ENCODE results near the gene CCDC38. TPM values are rescaled to one million over a fixed set of nuclear protein-coding genes. Genes with fewer than 3 reads are reported as not detected.

The CCDC38 gene
- total RNA-seq, 2 experiments from 2014 or later, result 0.11 TPM; not detected in 1

- Mint-ChIP-seq H3K27me3 (peaks cover 4% of the 10 kb centered on the region), H3K9me3 (no peaks in the 10 kb centered on the region), H3K36me3 (ENCODE audit: low read depth) (peaks cover 42% of the 10 kb centered on the region), H3K4me3 (no peak overlapping the region), H3K27ac (no peak overlapping the region), H3K4me1 (ENCODE audit: low read depth) (peaks cover 11% of the 10 kb centered on the region)
- POLR2A ChIA-PET, result interaction anchor here (1.0 kb wide), 2 partner anchors 83 to 542 kb away, joined by 3 to 11 read pairs; partner anchors contain the start of genes AMDHD1 and CCDC38
- Histone ChIP-seq H3K27ac (ENCODE audit: low read depth in 1 of 2, low read length in 2 of 2) (peak overlapping the region; percentile 49 to 89), H3K4me3 (ENCODE audit: low read length) (peak overlapping the region; percentile 83), H3K4me1 (ENCODE audit: insufficient read depth, low read length) (peaks cover 22% of the 10 kb centered on the region), H3K27me3 (ENCODE audit: control insufficient read depth in 1 of 2, insufficient read depth in 2 of 2, low read length in 2 of 2) (no peaks in the 10 kb centered on the region), H3K9me3 (ENCODE audit: control insufficient read depth in 1 of 2, insufficient read depth in 1 of 2, low read length in 2 of 2) (no peaks in the 10 kb centered on the region), H3K36me3 (ENCODE audit: insufficient read depth, low read length) (peaks cover 33% of the 10 kb centered on the region)
- CTCF ChIA-PET, result interaction anchor here (1.3 kb wide), 1 partner anchor 139 kb away, joined by 3 read pairs; no protein-coding TSS in a partner anchor
- TF ChIP-seq CTCF (IDR thresholded peaks at IDR 0.05), result no peak
- DNase-seq (peak in 1 of 14 experiments; percentile 30), ATAC-seq (ENCODE audit: poor library complexity) (peak; percentile 10)
- intact Hi-C loops (cut with DNase I, micrococcal nuclease), result loop anchor here (2.0 to 10.0 kb wide), 11 partner anchors 83 to 1595 kb away; partner anchors contain the start of genes AMDHD1 (in 1 of the 2), CCDC38 (in 1 of the 2), FGD6 (in 1 of the 2) and LTA4H (in 1 of the 2)
Measured at GRCh38 chr12:95859344-95859816, 83.0 kb downstream of the CCDC38 start.

DNA sequence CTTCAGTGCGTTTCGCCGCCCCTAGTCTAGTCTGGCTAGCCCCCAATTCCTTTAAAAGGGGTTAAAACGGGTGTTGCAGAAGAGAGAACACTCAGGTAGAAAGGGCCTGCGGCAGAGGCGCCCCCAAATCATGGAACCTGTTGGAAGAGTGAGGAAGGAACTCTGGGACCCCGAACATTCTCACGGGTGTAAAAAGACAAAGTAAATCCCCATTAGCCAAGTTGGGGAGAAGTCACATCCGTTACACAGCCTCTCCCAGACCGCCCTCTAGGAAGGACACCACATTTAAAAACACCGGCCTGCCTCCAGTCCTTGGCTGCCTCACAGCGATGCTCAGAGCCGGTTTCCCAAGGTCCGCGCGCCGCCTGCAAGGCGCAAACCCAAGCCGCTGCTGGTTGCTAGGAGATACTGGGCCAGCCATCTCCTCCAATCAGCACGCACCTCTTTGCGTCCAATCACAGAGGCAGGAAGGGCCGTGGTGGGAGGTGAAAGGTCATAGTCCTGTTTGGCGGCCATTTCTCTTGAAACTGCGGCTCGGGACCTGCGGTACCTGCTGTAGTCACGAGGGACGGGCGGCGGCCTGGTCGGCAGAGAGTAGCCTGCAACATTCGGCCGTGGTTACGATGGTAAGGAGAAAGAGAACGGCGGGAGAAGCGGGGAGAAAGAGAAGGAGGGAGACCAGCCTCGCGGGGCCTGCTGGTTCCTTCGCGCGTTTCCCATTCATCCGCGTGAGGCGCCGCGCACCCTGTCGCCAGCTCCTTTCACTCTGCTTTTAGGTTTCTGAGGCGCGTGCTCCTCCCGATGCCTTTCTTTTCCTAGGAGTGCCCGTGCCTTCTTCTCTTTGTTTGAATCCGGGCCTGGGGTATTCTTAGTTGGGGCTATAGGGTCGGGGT is 83.7 kb downstream of the CCDC38 start, which contains the start of gene SNRPF:
Gene SNRPF (plus strand): TSS at position 502 of the 893 bp plus-strand sequence. CDS start 122 bp downstream, at position 624.
- ChIA-PET CTCF (interaction anchor here (1.3 kb wide), 1 partner anchor 140 kb away, joined by 3 read pairs; no protein-coding TSS in a partner anchor), POLR2A (interaction anchor here (1.0 kb wide), 2 partner anchors 84 to 542 kb away, joined by 3 to 11 read pairs; partner anchors contain the start of genes AMDHD1 and CCDC38)
- peaks cover 26% of the 10 kb centered on the region for H3K4me1 ChIP-seq (ENCODE audit: insufficient read depth, low read length)
- DNase-seq (peak; percentile 84 to 97 (median 91)), ATAC-seq (ENCODE audit: poor library complexity) (peak; percentile 93)
- intact Hi-C loops (cut with DNase I, micrococcal nuclease), result loop anchor here (1.0 to 10.0 kb wide), 12 partner anchors 84 to 1594 kb away; partner anchors contain the start of genes LTA4H (in 2 of the 2), AMDHD1 (in 1 of the 2), CCDC38 (in 1 of the 2) and FGD6 (in 1 of the 2)
- peaks cover 26% of the 10 kb centered on the region for H3K36me3 ChIP-seq (ENCODE audit: insufficient read depth, low read length)
- H3K27ac ChIP-seq (ENCODE audit: low read depth in 1 of 2, low read length in 2 of 2), result peak within 1 kb of the TSS; percentile 49 to 89
- H3K4me1 Mint-ChIP-seq (ENCODE audit: low read depth), result peaks cover 12% of the 10 kb centered on the region
- peak within 1 kb of the TSS; percentile 83 for H3K4me3 ChIP-seq (ENCODE audit: low read length)
- TF ChIP-seq CTCF (IDR thresholded peaks at IDR 0.05), result no peak
- no peaks in the 10 kb centered on the region for H3K9me3 ChIP-seq (ENCODE audit: control insufficient read depth in 1 of 2, insufficient read depth in 1 of 2, low read length in 2 of 2)
- H3K27ac Mint-ChIP-seq, result no peak within 1 kb of the TSS
- peaks cover 35% of the 10 kb centered on the region for H3K36me3 Mint-ChIP-seq (ENCODE audit: low read depth)
- H3K27me3 ChIP-seq (ENCODE audit: control insufficient read depth in 1 of 2, insufficient read depth in 2 of 2, low read length in 2 of 2), result no peaks in the 10 kb centered on the region
- no peak within 1 kb of the TSS for H3K4me3 Mint-ChIP-seq
- H3K27me3 Mint-ChIP-seq, result peaks cover 4% of the 10 kb centered on the region
- no peaks in the 10 kb centered on the region for H3K9me3 Mint-ChIP-seq

DNA sequence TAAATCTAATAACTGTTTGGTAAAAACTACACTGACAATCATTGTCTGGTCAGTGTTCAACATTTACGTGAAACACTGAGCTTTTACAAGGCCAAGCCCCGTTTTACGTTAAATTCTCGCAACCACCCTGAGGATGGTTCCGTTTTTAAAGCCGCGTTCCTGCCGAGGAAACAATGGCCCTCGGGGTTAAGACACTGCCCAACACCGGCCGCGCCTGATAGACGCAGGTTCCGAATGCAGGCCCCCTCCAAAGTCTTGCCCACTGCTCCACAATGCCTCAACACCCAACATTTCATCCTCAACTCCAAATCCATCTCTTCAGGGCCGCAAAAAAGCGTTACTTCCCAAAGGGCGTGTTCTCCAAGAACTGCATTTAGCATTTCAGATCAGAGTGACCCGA is 84.6 kb downstream of the CCDC38 start:
- H3K9me3 Mint-ChIP-seq, result no peaks in the 10 kb centered on the region
- TF ChIP-seq CTCF (IDR thresholded peaks at IDR 0.05), result no peak
- Histone ChIP-seq H3K4me3 (ENCODE audit: low read length) (peak overlapping the region; percentile 83), H3K4me1 (ENCODE audit: insufficient read depth, low read length) (peaks cover 26% of the 10 kb centered on the region), H3K27ac (ENCODE audit: low read depth in 1 of 2, low read length in 2 of 2) (no peak overlapping the region), H3K36me3 (ENCODE audit: insufficient read depth, low read length) (peaks cover 17% of the 10 kb centered on the region), H3K27me3 (ENCODE audit: control insufficient read depth in 1 of 2, insufficient read depth in 2 of 2, low read length in 2 of 2) (no peaks in the 10 kb centered on the region), H3K9me3 (ENCODE audit: control insufficient read depth in 1 of 2, insufficient read depth in 1 of 2, low read length in 2 of 2) (no peaks in the 10 kb centered on the region)
- H3K27me3 Mint-ChIP-seq, result peaks cover 4% of the 10 kb centered on the region
- intact Hi-C loops (cut with DNase I, micrococcal nuclease), result loop anchor here (1.0 to 10.0 kb wide), 12 partner anchors 85 to 1593 kb away; partner anchors contain the start of genes LTA4H (in 2 of the 2), AMDHD1 (in 1 of the 2), CCDC38 (in 1 of the 2) and FGD6 (in 1 of the 2)
- ChIA-PET CTCF (no interaction called here), POLR2A (no interaction called here)
- H3K4me1 Mint-ChIP-seq (ENCODE audit: low read depth), result peaks cover 7% of the 10 kb centered on the region
- DNase-seq (peak in 2 of 14 experiments; percentile 7 to 22), ATAC-seq (ENCODE audit: poor library complexity) (no peak)
- H3K4me3 Mint-ChIP-seq, result no peak overlapping the region
- H3K36me3 Mint-ChIP-seq (ENCODE audit: low read depth), result peaks cover 26% of the 10 kb centered on the region
- H3K27ac Mint-ChIP-seq, result no peak overlapping the region

All from CD4-positive, alpha-beta T cell (primary cell).